GM03348 (cell line): Measurements from ENCODE around the gene KRCC1.
"Not testable (repeated sequence)": the region's sequence is repeated elsewhere in the genome, so short reads cannot be mapped to it uniquely, and the experiment has no call there.

Experiments
- DNase-seq: peaks from one replicate; pipeline ENCODE4 v3.0.0; 2012; ENCODE audit warnings: low spot score

KRCC1 gene

GRCh38 chr2:88074854-88075292 is 19.3 kb upstream of the KRCC1 start:
- peak; percentile 78 for DNase-seq

GRCh38 chr2:88074150-88074549 is 18.6 kb upstream of the KRCC1 start:
- no peak for DNase-seq

DNA sequence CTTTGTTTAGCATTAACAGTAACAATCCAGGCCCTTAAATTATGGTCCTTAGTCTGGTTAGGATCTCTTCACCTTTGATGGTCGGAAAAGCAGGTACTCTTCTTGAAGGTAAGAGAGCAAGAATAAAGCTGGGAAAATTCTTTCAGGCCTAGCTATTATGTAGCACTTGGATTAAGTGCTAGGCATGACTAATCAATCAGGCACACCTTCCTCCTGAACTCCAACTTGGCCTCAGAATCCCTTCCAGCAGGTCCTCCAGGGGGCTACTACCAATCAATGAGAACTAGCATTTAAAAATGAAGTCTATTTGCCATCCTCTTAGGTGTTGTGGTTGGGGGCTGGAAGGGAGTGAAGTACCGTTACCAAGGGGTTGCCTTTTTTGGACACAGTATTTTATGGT is 15.8 kb upstream of the KRCC1 start:
- DNase-seq = no peak

GRCh38 chr2:88070055-88070454 is 14.5 kb upstream of the KRCC1 start:
- DNase-seq = no peak

- no peak for DNase-seq
Measured at GRCh38 chr2:88069117-88069516, 13.5 kb upstream of the KRCC1 start.

- DNase-seq = no peak
Measured at GRCh38 chr2:88068044-88068443, 12.5 kb upstream of the KRCC1 start.

GRCh38 chr2:88067598-88067997 is 12.0 kb upstream of the KRCC1 start, which contains the start of gene SMYD1:
TSS of gene SMYD1 (plus strand) at chr2:88067825. CDS start at chr2:88067865, 40 bp downstream.
- no peak for DNase-seq

GRCh38 chr2:88067189-88067588 is 11.6 kb upstream of the KRCC1 start:
- no peak for DNase-seq

GRCh38 chr2:88066543-88066942 is 11.0 kb upstream of the KRCC1 start:
- DNase-seq = no peak

GRCh38 chr2:88061295-88061694 is 5.7 kb upstream of the KRCC1 start:
- DNase-seq = no peak

DNA sequence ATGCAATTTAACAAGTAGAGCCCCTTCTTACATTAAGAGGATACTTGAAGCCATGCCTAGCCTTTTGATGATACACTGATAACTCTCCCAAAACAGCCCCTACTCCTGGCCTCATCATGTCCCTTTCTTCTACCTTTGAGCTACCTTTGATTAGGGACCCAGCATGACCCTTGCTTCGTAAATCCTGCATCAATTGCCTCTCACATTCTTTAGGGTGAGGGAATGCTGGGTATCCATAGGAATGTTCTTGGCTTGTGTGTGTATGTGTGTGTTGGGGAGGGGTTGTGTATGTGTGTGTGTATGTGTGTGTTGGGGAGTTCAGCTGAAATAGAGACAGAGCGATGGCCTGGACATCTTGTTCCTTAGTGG is 5.3 kb upstream of the KRCC1 start:
- no peak for DNase-seq

GRCh38 chr2:88059979-88060906 is 4.7 kb upstream of the KRCC1 start:
- peak; percentile 68 for DNase-seq

GRCh38 chr2:88058191-88058590 is 2.6 kb upstream of the KRCC1 start:
- DNase-seq = no peak

- DNase-seq = no peak
Measured at GRCh38 chr2:88057437-88057844, 1.9 kb upstream of the KRCC1 start.

- DNase-seq = peak; percentile 37
Measured at GRCh38 chr2:88054782-88055370, 707 bp downstream of the KRCC1 start.

DNA sequence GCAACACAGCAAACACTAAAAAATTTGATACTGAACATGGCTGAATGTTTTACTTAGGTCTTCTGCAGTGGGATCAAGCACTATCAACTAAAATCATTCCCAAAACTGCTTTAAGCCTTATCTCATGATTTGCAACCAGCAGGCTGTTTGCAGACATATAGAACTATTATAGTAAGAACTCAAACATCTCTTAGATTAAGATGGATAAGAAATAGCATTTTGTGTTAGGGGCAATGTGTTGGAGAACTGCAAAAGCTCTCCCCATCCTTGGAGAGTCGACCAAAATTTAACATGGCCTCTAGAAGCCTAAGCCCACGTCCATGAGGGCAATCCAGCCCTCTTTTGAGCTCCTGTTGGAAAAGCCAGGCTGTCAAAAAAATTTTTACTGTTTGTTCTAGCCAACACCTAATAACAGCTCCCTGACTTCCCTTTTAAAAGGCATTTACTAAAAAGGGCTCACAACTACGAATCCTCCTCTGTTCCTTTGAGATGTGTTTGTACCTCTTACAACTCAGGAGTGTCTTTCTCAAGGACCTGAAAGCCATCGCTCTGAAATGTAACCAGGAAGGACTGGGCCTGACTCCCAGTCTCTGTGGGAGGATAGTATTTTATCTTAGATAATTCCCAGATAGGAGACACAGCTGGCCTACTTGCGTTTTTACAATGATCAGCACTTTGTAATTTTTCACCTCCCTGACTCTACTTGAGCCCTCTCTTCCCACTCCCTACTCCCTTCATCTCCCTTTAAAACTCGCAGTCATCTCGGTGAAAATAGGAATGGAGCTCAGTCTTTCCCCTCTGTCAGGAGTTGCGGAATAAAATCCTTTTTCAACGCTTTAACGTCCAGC is 1.4 kb downstream of the KRCC1 start:
- peak; percentile 13 for DNase-seq

DNA sequence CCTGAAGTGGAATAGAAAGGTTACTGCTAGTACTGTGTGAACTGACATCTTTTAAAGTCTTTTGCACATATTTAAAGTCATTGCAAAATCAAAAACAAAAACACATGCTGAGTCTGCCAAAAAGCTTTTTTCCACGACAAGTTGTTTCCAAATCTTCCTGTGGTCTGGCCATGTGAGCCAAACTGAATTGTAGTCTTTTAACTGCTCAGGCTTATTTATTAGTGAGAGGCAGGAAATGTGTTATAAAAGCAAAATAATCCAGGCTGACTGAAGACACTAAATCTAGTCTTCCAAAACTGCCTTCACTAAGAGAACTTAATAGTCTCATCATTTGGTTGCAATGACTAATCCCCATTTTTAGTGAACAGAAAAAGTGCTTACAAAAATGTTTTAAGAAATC is 2.3 kb downstream of the KRCC1 start:
- DNase-seq = peak; percentile 63

GRCh38 chr2:88051792-88052191 is 3.8 kb downstream of the KRCC1 start:
- no peak for DNase-seq

DNA sequence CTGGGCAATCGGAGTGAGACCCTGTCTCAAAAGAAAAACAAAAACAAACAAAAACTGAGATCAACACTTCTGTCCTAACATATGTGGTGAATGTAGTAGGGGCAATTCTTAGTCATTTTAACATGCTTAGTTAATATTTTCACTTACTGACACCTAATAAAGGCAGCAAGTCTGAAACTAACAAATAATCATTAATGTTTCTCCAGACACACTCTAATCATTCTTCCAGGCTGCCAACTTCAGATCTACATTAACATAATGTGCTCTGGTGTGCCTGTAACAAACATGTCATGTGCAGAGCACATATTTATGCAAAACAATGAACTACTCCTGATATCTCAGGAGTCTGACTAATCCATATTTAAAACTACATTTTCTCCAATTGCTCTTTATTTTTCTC is 6.0 kb downstream of the KRCC1 start:
- DNase-seq = no peak

DNA sequence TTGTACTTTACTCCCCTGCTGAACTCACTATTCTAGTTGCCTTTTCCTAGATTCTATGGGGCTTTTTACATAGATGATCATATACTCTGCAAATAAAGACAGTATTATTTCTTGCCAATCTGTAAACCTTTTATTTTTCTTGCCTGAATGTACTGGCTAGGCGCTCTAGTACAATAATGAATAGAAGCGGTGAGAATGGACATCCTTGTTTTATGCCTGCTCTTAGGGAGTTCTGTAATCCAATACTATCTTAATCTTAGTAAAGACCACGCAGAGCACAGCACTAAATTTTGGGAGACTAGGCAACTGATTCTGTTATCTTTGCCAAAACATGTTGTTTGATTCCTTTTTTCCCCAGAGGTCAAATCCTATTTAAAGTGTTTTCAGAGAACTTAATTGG is 7.0 kb downstream of the KRCC1 start:
- no peak for DNase-seq

GRCh38 chr2:88045561-88045960 is 10.0 kb downstream of the KRCC1 start:
- not testable (repeated sequence) for DNase-seq

- no peak for DNase-seq
Measured at GRCh38 chr2:88042476-88042875, 13.1 kb downstream of the KRCC1 start.
